Lower lobe of right lung (tissue), 2 donors: ENCODE data around the gene RUNDC3A. TPM values are rescaled to one million over a fixed set of nuclear protein-coding genes. Genes with fewer than 3 reads are reported as not detected.
"Not testable (repeated sequence)": the region's sequence is repeated elsewhere in the genome, so short reads cannot be mapped to it uniquely, and the experiment has no call there.

Experiments used
- ATAC-seq, 2 donors: fragments of 200-7000 bp; cut with Tn5 transposase; one replicate each; pipeline ENCODE4 v1.9.1; 2020 to 2022; ENCODE audit warnings: mild to moderate bottlenecking in 2 of 2, moderate library complexity in 2 of 2
- DNase-seq: peaks from one replicate; pipeline ENCODE4 v3.0.0-alpha.2; 2020
- H3K27ac ChIP-seq: fragments of 200-600 bp; one replicate; pipeline ENCODE4 v1.8.0; 2022
- H3K27me3 ChIP-seq: fragments of 200-600 bp; one replicate; pipeline ENCODE4 v1.8.0; 2022; ENCODE audit warnings: low read depth
- H3K36me3 ChIP-seq: fragments of 200-600 bp; one replicate; pipeline ENCODE4 v1.8.0; 2022; ENCODE audit warnings: mild to moderate bottlenecking
- H3K4me1 ChIP-seq: fragments of 200-600 bp; one replicate; pipeline ENCODE4 v1.8.0; 2022
- H3K4me3 ChIP-seq: fragments of 200-600 bp; one replicate; pipeline ENCODE4 v1.8.0; 2022; ENCODE audit warnings: mild to moderate bottlenecking
- H3K9me3 ChIP-seq: fragments of 200-600 bp; one replicate; pipeline ENCODE4 v1.8.0; 2022
- CTCF ChIP-seq: fragments of 200-600 bp; IDR thresholded peaks from one replicate; pipeline ENCODE4 v1.8.0; 2022; ENCODE audit warnings: antibody characterized with exemption, mild to moderate bottlenecking
- intact Hi-C: fragments of 100-400 bp; cut with DNase I; formaldehyde crosslinking; loops from one replicate; pipeline ENCODE4 v1.11.0; 2022
- total RNA-seq: library from RNA; stranded (reverse); fragmentation: NEBNext Ultra II Directional; extraction: Animal tissue kit (Norgen Biotek cat#: 25700); gene quantifications from one replicate; pipeline ENCODE4 v1.2.1, GENCODE V29; 2021
- donor health status: DM: no; HTN: yes; CAD: no; lungs with severe emphysema.

Gene RUNDC3A
- total RNA-seq, 1 donor from 2014 or later: 0.38 TPM

GRCh38 chr17:44327715-44328449, 19.5 kb downstream of the RUNDC3A start:
- H3K4me1 ChIP-seq: peaks cover 47% of the 10 kb centered on the region
- H3K36me3 ChIP-seq: no peaks in the 10 kb centered on the region
- no peak for DNase-seq
- no peak overlapping the region for H3K4me3 ChIP-seq
- no peak for ATAC-seq
- no peaks in the 10 kb centered on the region for H3K27me3 ChIP-seq
- H3K27ac ChIP-seq: no peak overlapping the region
- TF ChIP-seq CTCF: no peak
- no peaks in the 10 kb centered on the region for H3K9me3 ChIP-seq
- intact Hi-C loops: no loop called here

GRCh38 chr17:44329516-44329915, 21.1 kb downstream of the RUNDC3A start:
- H3K36me3 ChIP-seq, H3K27ac ChIP-seq, ATAC-seq, H3K9me3 ChIP-seq, H3K4me3 ChIP-seq, DNase-seq, intact Hi-C loops, H3K27me3 ChIP-seq: not testable (repeated sequence)
- H3K4me1 ChIP-seq: peaks cover 40% of the 10 kb centered on the region

GRCh38 chr17:44330263-44330662, 21.9 kb downstream of the RUNDC3A start:
- DNase-seq, intact Hi-C loops, H3K4me3 ChIP-seq, ATAC-seq, H3K36me3 ChIP-seq, H3K9me3 ChIP-seq, H3K27ac ChIP-seq, H3K27me3 ChIP-seq: not testable (repeated sequence)
- peaks cover 46% of the 10 kb centered on the region for H3K4me1 ChIP-seq

GRCh38 chr17:44331249-44331760, 22.9 kb downstream of the RUNDC3A start:
- ATAC-seq (peak; percentile 32 to 43), DNase-seq (no peak)
- Histone ChIP-seq H3K36me3 (no peaks in the 10 kb centered on the region), H3K27ac (no peak overlapping the region), H3K9me3 (no peaks in the 10 kb centered on the region), H3K4me3 (no peak overlapping the region), H3K27me3 (no peaks in the 10 kb centered on the region), H3K4me1 (peaks cover 45% of the 10 kb centered on the region)
- intact Hi-C loops: no loop called here
- TF ChIP-seq CTCF: peak; percentile 79

- no peaks in the 10 kb centered on the region for H3K9me3 ChIP-seq
- H3K4me3 ChIP-seq: no peak overlapping the region
- no peak for TF ChIP-seq CTCF
- H3K27me3 ChIP-seq: no peaks in the 10 kb centered on the region
- ATAC-seq: peak; percentile 69 to 72
- H3K27ac ChIP-seq: peak overlapping the region; percentile 9
- no peaks in the 10 kb centered on the region for H3K36me3 ChIP-seq
- DNase-seq: peak; percentile 70
- H3K4me1 ChIP-seq: peaks cover 38% of the 10 kb centered on the region
- intact Hi-C loops: no loop called here
Observed at GRCh38 chr17:44333371-44333770, 25.0 kb downstream of the RUNDC3A start.

GRCh38 chr17:44334315-44334714, 25.9 kb downstream of the RUNDC3A start:
- no peaks in the 10 kb centered on the region for H3K27me3 ChIP-seq
- peaks cover 38% of the 10 kb centered on the region for H3K4me1 ChIP-seq
- no peaks in the 10 kb centered on the region for H3K36me3 ChIP-seq
- DNase-seq: no peak
- peak in 1 of 2 donors; percentile 45 for ATAC-seq
- TF ChIP-seq CTCF: no peak
- peak overlapping the region; percentile 36 for H3K27ac ChIP-seq
- no peak overlapping the region for H3K4me3 ChIP-seq
- no peaks in the 10 kb centered on the region for H3K9me3 ChIP-seq
- intact Hi-C loops: no loop called here
